Transverse colon (tissue), 3 donors: ENCODE results near the gene MKLN1.

Experiments used
- CTCF ChIP-seq, 5 experiments: fragments of 200-600 bp in 3 of 5; fragments of 450-650 bp in 2 of 5; sonication (generic) in 3 of 5; IDR thresholded peaks; 1 replicate in 2 of 5; 2 replicates in 3 of 5; pipeline ENCODE4 v1.5.1; 2016 to 2017; ENCODE audit warnings: antibody characterized with exemption in 5 of 5, inconsistent platforms in 3 of 5, mild to moderate bottlenecking in 2 of 5, moderate library complexity in 1 of 5
- POLR2A ChIP-seq: fragments of 450-650 bp; IDR thresholded peaks from one replicate; pipeline ENCODE4 v1.6.1; 2016; ENCODE audit warnings: antibody characterized with exemption, mild to moderate bottlenecking, moderate library complexity

- TF ChIP-seq POLR2A (no peak), CTCF (IDR thresholded peaks at IDR 0.05) (peak in 2 of 5 experiments; percentile 21 to 22)
Observed at GRCh38 chr7:131540491-131541162, 213.0 kb downstream of the MKLN1 start.
